Occipital lobe (tissue), 2 donors: ENCODE measurements around the gene DGCR8. TPM values are rescaled to one million over a fixed set of nuclear protein-coding genes. Genes with fewer than 3 reads are reported as not detected.

Experiments used
- DNase-seq: peaks from one replicate; lab custom pipeline; 2025; lab: John Stamatoyannopoulos, UW
- total RNA-seq: library from RNA; depleted of rRNA; stranded (reverse); fragments of >200 nt; gene quantifications from one replicate; pipeline ENCODE4 v1.2.3, GENCODE V29; 2014

Gene DGCR8
- total RNA-seq, 1 donor from 2014 or later, result 37.0 TPM

DNA sequence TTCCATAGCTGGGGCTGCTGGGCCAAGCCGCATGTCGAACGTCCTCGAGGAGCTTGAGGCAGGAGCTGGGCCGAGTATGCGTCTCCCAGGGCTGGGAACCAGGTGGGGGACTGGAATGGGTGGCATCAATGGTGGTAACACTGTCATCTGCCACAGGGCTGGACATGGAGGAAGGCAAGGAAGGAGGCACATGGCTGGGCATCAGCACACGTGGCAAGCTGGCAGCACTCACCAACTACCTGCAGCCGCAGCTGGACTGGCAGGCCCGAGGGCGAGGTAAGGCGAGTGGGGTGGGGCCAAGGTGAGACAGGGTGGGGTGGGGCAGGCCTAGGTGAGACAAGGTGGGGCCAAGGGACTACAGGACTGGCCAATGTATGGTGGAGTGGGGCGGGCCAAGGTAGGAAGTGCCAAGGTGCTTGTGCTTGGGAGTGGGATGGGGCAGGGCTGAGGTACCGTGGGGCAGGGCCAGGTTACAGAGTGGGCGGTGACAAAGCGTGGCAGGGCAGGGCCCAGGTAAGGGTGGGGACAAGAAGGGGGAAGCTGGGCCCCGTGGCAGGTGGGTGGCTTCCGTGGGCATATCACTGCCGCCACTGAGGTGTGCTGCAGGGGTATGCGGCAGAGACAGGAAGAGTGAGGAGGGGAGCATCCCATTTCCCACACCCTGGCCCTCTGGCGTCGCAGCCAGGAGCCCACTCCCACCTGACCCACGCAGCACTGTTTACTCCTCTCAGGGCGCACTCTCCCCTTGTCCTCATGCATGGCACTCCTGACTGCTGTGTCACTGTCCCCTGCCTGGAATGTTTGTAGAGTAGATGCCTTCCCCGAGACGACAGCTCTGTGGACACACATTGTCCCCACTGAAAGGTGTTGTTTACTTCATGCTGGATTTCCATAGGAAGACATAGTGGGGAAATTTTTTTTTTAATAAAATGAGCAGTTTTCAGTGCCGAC is 27.5 kb upstream of the DGCR8 start:
- DNase-seq, result no peak

DNA sequence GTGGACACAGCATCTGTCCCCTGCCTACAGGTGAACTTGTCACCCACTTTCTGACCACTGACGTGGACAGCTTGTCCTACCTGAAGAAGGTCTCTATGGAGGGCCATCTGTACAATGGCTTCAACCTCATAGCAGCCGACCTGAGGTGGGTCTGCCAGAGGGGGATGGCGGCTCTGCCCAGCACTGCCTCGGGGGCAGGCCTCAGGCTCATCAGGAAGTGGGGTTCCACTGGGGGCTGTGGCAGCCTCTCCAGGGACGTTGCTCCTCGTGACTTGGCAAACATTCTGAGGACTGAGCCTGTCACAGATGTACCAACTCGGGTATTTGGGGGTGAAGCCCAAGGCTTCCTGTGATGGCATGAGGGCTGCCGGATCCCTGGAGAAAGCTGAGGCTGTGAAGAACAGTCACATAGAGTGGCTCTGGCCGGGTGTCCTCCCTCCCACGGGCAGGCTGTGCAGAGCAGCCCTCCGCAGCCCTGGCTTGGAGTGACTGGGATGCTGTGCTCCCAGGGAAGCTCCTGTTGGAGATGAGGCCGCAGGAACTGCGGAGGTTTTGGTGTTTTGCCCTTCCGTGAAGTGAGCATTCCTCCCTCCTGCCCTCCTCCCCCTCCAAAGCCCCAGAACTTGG is 26.5 kb upstream of the DGCR8 start:
- DNase-seq, result no peak

DNA sequence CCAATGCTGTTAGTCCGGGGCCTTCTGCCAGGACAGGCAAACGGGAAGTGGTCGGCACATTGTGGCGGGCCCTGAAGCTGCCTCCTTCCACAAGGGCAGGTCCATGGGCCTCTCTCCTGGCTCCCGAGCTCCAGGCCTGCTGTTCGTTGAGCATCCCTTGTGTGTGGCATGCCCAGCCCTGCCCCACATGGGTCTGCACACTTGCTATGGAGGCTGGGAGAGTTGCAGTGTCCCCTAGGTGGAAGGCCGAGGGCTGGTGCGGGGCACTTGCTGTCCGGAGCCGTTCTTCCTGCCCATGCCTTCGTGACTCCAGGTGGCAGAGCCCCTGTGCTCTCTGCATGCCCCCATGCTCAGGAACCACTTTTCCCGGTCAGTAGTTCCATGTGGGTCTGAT is 26.0 kb upstream of the DGCR8 start:
- DNase-seq, result no peak

DNA sequence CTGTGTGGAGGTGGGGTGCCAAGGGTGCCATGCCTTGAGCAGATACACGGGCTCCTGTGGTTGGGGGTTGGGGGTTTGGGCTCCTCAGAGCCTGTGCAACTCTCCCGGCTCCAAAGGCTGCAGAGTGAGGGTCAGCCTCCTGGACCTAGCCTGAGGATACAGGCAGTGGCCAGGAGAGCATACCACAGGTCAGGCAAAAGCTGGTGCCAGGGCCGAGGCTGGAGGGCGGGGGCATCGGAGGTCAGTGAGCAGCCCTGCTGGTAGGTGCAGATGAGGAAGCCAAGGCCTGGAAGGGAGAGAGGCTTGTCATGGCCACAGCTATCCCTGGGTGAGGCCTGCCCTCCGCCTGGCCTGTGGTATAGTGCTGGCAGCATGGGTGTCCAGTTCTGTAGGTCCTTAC is 25.6 kb upstream of the DGCR8 start:
- no peak for DNase-seq

DNA sequence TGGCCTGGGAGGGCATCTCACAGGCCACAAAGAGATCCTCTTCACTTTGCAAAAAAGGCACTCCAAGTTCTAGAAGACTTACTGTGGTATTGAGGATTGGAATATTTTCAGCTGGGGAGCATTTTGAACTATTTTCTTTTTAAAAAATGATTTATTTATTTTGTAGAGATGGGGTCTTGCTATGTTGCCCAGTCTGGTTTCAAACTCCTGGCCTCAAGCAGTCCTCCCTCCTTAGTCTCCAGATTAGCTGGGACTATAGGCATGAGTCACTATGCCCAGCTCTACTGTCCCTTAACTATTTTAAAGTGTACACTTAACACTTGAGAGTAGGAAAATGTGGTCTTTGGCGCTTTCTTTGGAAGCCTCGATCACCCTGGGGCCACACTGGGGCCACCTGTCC is 24.9 kb upstream of the DGCR8 start:
- DNase-seq, result no peak

DNA sequence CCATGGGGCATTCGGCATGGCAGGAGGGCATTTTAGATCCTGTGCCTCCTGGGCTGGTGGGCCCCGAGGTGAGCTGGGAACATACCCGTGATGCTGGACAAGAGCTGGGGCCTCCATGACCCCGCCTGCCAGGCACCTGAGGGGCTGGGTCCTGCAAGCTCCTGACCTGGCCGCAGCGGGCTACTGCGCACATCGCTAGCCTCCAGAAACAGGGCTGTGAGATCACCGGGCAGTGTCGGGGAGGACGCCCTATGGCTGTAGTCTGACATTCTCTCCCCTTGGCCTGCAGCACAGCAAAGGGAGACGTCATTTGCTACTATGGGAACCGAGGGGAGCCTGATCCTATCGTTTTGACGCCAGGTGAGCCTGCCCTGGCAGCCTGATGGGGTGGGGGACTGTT is 24.4 kb upstream of the DGCR8 start:
- no peak for DNase-seq

DNA sequence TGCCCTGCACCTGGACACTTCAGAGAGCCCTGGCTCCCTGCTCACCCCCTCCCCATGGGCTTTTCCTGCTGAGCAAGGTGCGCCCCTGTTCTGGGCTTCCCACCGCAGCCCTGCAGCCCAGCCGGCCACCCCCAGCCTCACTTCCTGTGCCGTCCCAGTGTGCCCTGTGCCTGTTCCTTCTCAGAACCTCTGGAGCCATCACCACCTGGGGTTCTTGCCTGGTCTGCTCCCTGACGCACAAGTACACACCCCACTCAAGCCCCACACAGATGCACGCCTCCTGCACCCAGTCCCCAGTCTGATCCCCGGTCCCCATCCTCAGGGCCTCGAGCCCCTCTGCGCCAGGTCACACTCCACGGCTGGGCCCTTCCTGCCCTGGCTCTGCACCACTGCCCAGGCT is 23.9 kb upstream of the DGCR8 start:
- DNase-seq, result no peak

DNA sequence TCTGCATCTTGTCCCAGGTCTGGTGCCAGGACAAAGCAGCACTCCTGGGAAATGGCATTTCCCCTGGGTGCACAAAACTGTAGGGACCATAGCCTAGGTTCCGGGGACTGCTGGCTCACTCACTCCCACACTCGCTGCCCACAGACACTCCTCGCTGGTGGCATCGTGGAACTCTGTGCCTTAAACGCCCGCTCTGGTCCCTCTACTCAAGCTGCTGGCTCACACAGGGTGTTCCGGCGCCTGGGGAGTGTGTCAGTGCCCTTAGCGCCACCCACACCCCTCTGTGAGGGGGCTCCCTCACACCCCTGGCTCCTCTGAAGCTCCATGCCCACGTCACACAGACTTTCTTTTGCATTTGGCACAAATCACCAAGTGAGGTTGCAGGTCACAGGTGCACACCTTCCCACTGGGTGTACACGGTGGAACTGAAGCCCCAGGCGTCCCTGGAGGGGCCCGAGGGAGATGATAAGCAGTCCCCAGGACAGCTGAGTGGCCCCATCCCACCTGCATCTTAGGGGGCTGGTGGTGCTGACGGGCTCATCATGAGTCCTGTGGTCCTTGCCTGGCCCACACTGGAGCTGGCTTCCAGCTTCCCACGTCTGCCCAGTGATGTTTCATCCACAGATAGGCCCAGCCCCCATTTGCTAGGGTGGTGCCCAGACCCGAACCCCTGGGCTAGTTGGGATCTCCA is 23.2 kb upstream of the DGCR8 start:
- DNase-seq, result no peak

DNA sequence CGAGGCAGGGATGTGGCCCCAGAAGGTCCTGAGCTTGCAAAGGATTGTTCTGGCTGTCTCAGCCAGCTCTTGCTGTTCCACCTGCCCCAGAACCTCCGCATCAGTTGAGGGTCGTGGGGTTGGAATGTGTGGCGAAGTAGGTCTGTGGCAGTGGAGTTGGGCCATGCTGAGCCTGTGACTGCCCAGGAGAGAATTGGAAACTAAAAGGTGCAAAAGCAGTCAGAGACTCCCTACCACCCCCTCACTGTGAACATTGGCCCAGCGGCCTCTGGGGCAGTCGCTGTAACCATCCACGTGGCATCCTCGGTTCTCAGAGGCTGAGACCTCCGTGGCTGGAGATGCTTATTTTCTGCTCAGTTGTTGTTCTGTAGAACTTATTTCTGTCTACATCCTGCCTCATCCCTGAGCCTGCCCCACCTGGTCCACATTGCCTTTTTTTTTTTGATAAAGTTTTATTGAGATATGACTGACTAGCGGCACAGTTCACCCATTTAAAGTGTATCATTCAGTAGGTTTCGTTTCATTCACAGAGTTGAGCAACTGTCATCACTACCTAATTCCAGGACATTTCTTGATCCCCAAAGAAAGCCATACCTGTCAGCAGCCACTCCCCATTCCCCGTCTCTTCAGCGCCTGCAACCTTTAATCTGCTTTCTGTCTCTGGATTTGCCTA is 22.3 kb upstream of the DGCR8 start:
- no peak for DNase-seq

DNA sequence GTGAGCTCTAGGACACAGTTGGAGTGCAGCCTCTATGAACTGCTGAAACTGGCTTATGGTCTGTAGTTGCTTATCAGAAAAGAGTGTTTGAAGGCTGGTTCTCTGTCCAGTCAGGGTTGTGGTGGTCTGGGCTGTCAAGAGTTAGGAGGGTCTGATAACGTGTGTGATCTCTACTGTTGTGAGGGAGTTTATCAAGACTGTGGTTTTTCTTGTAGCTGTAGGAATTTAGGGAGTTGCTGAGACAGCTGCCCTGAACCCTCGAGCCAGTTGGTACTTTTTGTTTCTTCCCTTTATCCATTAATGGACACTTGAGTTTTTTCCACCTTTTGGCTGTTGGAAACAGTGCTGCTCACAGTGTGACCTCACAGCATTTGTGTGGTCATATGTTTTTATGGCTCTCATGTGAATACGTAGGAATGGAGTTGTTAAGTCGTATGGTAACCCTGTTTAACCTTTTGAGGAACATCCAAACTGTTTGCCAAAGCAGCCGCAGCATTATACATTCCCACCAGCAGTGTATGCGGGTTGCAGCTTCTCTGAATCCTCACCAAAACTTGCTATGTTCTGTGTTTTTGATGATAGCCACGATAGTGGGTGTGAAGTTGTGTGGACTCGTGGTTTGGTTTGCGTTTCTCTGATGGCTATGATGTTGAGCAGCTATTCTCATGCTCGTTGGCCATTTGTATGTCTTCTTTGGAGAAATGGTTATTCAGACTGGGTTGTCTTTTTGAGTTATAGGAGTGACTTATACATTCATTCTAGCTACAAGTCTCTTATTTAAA is 20.9 kb upstream of the DGCR8 start:
- DNase-seq, result no peak

DNA sequence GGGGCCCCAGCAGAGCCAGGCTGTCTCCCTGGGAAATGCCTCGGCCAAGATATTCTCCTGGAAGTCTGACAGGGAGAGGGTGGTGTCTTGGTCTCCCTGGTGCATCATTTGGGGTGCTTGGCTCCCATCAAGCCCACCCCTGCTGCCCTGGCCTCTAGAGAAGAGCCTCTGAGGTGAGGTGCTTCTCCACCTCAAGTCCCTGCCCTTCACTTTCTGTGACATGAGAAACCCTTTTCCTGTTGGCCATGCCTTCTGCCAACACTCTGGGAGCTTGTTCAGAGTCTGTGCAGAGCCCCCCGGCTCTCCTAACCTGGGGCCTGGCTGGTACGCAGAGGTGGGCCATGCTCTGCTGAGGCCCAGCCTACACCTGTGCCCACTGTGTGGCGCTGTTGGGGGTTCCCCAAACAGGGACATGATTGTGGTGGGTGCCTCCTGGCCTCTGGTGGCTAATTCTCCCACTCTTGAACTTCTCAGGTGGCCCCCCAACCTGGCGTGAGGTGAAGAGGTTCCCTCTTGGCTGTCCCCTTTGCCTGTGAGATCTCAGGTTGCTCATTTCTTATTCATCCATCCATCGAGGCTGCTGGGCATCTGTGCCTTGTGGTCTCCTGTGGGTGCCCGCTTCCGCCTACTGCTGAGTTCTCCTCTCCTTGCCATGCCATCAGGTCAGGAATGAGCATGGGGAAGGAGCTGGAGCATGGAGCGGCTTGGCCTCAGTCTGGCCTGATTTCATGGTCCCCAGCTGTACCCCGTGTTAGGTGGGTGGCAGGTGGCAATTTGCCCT is 19.2 kb upstream of the DGCR8 start:
- DNase-seq, result no peak

DNA sequence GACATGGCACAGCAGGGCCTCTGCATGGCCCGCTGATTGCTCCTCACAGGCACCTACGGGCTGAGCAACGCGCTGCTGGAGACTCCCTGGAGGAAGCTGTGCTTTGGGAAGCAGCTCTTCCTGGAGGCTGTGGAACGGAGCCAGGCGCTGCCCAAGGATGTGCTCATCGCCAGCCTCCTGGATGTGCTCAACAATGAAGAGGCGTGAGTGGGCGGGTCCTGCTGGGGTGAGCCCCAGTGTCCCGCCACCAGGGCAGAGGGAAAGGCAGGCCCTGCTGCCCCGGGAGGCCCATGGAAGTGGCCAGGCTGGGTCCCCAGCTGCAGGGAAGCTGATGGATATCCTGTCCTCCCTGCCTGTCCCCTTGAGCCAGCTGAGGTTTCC is 18.6 kb upstream of the DGCR8 start:
- DNase-seq, result no peak

DNA sequence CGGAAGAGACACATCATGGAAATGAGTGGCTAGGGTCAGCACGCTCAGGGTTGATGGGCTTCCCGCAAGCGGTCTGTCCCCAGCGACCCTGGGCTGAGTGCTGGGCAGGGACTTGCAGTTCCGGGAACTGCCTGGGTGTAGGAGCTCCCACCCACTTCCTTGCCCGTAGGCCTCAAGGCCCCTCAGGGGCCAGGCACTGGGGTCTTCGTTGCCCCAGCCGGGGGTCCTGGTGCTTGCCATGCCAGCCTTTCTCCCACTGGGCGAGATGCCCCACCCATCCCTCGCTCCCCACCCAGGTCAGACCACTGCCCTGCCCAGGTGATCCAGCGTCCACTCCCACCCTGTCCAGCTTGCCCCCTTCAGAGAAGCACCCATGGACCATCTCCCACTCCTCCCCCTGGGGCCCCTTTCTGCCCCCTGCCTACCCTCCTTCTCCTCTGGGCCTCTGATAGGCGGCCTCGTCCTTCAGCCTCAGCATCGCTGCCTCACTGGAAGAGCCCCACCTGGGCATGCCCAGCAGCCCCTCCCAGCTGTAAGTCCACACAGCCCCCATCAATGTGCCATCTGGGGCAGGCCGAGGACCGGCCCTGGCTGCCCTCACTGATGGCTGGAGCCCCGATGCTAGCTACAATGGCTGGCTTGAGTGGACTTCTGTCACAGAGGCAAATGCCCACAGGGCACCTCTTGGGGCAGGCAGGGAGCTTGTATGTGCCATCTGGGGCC is 17.8 kb upstream of the DGCR8 start:
- DNase-seq, result no peak

DNA sequence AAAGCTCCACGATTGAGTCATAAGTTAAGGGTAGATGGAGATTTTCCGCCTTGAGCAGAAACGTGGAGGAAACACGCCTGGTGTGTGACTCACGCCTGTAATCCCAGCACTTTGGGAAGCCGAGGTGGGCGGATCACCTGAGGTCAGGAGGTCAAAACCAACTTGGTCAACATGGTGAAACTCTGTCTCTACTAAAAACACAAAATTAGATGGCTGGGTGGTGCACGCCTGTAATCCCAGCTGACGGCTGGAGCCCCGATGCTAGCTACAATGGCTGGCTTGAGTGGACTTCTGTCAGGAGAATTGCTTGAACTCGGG is 17.3 kb upstream of the DGCR8 start:
- no peak for DNase-seq

DNA sequence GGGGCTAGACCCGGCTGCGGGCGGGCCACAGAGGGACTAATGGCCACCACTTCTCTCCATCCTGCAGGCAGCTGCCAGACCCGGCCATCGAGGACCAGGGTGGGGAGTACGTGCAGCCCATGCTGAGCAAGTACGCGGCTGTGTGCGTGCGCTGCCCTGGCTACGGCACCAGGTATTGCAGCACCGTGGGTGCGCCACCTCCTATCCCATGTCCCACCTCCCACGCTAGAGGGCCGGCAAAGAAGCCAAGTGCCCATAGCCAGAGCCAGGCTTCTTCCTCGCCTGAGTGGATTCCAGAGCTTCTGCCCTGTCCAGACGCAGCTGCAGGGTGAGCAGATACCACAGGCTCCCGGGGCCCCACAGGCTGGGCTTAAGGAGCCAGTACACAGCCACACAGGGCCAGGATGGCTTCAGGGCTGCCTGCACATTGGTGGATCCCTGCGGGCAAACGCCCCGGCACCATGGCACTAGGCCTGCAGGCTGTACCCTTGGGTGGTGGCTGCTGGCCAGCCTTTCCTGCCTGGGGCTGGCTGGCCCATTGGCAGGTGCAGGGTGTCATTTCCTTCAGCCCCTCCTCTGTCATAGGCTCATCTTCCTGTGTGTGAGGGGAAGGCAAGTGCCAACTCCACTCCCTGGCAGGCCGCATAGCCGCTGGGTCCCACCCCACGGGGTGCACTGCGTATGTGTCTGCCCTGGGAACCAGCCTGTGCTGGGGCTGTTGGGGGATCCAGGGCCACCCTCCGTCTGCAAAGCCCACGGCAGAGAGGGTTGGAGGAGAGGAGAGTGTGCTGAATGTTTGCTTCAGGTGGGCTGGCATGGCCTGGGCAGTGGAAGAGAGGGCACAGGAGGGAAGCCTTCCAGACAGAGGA is 16.5 kb upstream of the DGCR8 start:
- DNase-seq, result no peak

DNA sequence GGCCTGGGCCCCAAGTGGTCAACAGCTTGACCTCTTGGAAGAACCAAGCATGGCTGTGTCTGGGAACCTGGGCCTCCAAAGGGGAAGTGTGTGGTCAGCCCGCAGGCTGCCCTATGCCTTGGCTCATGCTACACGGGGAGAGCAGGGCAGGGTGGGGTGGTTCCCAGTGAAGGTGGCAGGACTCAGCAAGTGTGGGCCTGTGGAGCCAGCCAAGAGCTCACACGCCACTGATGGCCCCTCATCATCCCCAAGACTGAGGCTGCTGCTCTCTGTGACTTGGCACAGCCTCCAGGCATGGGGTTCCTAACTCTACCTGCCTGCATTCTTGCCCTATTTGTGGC is 15.9 kb upstream of the DGCR8 start:
- no peak for DNase-seq

DNA sequence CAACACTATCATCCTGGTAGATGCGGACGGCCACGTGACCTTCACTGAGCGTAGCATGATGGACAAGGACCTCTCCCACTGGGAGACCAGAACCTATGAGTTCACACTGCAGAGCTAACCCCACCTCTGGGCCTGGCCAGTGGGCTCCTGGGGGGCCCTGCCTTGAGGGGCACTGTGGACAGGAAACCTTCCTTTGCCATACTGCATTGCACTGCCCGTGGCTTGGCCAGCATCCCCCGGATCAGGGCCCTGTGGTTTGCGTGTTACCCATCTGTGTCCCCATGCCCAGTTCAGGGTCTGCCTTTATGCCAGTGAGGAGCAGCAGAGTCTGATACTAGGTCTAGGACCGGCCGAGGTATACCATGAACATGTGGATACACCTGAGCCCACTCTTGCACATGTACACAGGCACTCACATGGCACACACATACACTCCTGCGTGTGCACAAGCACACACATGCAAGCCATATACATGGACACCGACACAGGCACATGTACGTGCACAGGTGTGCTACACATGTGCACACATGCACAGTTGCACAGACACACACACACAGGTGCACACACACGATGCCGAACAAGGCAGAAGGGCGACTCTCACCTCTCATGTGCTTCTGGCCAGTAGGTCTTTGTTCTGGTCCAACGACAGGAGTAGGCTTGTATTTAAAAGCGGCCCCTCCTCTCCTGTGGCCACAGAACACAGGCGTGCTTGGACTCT is 15.3 kb upstream of the DGCR8 start:
- DNase-seq, result no peak

DNA sequence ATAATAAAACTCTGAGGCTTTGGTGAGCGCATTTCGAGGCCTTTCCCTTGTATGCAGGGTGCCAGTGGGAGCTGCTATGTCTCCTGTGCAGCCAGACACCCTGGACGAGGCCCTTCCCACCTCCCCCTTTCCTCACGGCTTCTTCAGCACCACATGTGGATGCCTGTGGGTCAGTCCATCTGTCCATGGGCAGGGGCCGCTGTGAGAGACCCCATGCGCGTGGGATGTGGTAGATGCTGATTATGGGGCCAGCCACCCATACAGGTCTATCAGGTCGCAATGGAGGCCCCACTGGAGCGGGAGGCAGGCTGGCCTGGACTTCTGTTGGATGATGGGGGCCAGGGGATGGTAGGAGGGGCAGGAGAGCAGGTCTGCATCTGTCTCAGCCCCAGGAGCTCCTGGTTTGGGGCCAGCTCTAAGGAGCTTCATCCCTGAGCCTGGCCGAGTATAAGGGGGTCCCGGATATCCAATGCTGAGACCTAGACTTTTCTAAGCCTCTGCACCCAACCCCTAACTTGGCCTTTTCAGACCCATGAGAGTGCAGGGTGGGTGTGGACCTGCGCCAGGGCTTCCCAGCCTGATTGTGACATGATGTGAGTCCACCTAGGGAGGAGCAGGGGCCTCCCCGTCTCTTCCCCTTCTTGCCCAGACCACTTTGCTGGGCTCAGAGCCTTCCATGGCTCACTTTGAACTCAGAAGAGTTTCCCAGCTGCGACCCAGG is 14.0 kb upstream of the DGCR8 start:
- no peak for DNase-seq
